Keratinocyte (primary cell): ENCODE results near the gene CARD11. TPM values are rescaled to one million over a fixed set of nuclear protein-coding genes. Genes with fewer than 3 reads are reported as not detected.

Experiments
- DNase-seq: peaks from one replicate; pipeline ENCODE4 v3.0.0-alpha.2; 2011; ENCODE audit warnings: low read depth, missing footprints, low spot score
- FAIRE-seq: peaks from 2 replicates; lab custom pipeline; 2011; peaks lifted over from hg19 to GRCh38; lab: Jason Lieb, UNC
- H2AFZ ChIP-seq: 2 replicates; pipeline ENCODE4 v1.6.0; 2012; ENCODE audit warnings: low read length, control low read depth, inconsistent platforms; ENCODE audit not compliant: control insufficient read depth
- H3K27ac ChIP-seq: 2 replicates; pipeline ENCODE4 v1.5.1; 2011; ENCODE audit warnings: low read length; ENCODE audit not compliant: control insufficient read depth, insufficient read depth
- H3K27me3 ChIP-seq: 3 replicates; pipeline ENCODE4 v1.6.0; 2011; ENCODE audit warnings: low read length; ENCODE audit not compliant: control insufficient read depth, insufficient read depth; ENCODE audit errors: extremely low read depth
- H3K36me3 ChIP-seq, 2 experiments: 2 replicates in 1 of 2; 3 replicates in 1 of 2; pipeline ENCODE4 v1.5.1; 2011; ENCODE audit warnings: low read length in 2 of 2, mild to moderate bottlenecking in 1 of 2; ENCODE audit not compliant: control insufficient read depth in 2 of 2, insufficient read depth in 2 of 2; ENCODE audit errors: extremely low read depth in 1 of 2
- H3K4me1 ChIP-seq: 3 replicates; pipeline ENCODE4 v1.5.1; 2011; ENCODE audit warnings: low read length; ENCODE audit not compliant: control insufficient read depth, insufficient read depth; ENCODE audit errors: extremely low read depth
- H3K4me2 ChIP-seq: 3 replicates; pipeline ENCODE4 v1.6.0; 2011; ENCODE audit warnings: low read depth, low read length; ENCODE audit not compliant: control insufficient read depth, insufficient read depth; ENCODE audit errors: extremely low read depth
- H3K4me3 ChIP-seq, 3 experiments: fragments of 200-600 bp in 1 of 3; sonication (generic) in 1 of 3; 2 replicates in 2 of 3; 3 replicates in 1 of 3; pipeline ENCODE4 v1.5.1; 2011 to 2016; ENCODE audit warnings: low read length in 3 of 3, mild to moderate bottlenecking in 3 of 3, control low read depth in 2 of 3, inconsistent platforms in 1 of 3, low read depth in 1 of 3, mixed read lengths in 1 of 3, mixed run types in 1 of 3, moderate library complexity in 1 of 3; ENCODE audit not compliant: control insufficient read depth in 2 of 3, insufficient read depth in 2 of 3; ENCODE audit errors: extremely low read depth in 1 of 3
- H3K79me2 ChIP-seq: 2 replicates; pipeline ENCODE4 v1.6.0; 2012; ENCODE audit warnings: low read length; ENCODE audit not compliant: control insufficient read depth, insufficient read depth
- H3K9ac ChIP-seq: 3 replicates; pipeline ENCODE4 v1.6.0; 2011; ENCODE audit warnings: low read length; ENCODE audit not compliant: control insufficient read depth, insufficient read depth; ENCODE audit errors: extremely low read depth
- H3K9me1 ChIP-seq: 3 replicates; pipeline ENCODE4 v1.6.0; 2011; ENCODE audit warnings: low read length; ENCODE audit not compliant: control insufficient read depth, insufficient read depth; ENCODE audit errors: extremely low read depth
- H3K9me3 ChIP-seq: 2 replicates; pipeline ENCODE4 v1.5.1; 2012; ENCODE audit warnings: low read depth, low read length; ENCODE audit not compliant: control insufficient read depth
- H4K20me1 ChIP-seq: 3 replicates; pipeline ENCODE4 v1.6.0; 2011; ENCODE audit warnings: low read length; ENCODE audit not compliant: control insufficient read depth, insufficient read depth; ENCODE audit errors: extremely low read depth
- CTCF ChIP-seq, 3 experiments: IDR thresholded peaks in 1 of 3; conservative IDR thresholded peaks in 1 of 3; optimal IDR thresholded peaks in 1 of 3; 2 replicates in 2 of 3; 3 replicates in 1 of 3; pipeline versions ENCODE3 to v1.5.1; 2011; ENCODE audit warnings: low read length in 3 of 3, mild to moderate bottlenecking in 3 of 3, moderate library complexity in 2 of 3, control low read depth in 1 of 3, inconsistent platforms in 1 of 3; ENCODE audit not compliant: insufficient read depth in 2 of 3; ENCODE audit errors: extremely low read depth in 1 of 3
- EZH2 ChIP-seq: IDR thresholded peaks from one replicate; pipeline ENCODE4 v1.6.1; 2012; ENCODE audit warnings: inconsistent platforms, mild to moderate bottlenecking, low read length, moderate library complexity
- dilution Hi-C: fragments of 300-500 bp; cut with MboI; formaldehyde crosslinking; loops from one replicate; pipeline ENCODE4 v1.7.0; 2020; ENCODE audit warnings: low sequenced_read_pairs; ENCODE audit not compliant: extremely low pct_ligation_motif_present
- polyA plus RNA-seq, 5 experiments: library from polyadenylated mRNA; depleted of rRNA in 3 of 5; stranded (reverse) in 3 of 5; stranded (forward) in 1 of 5; unstranded in 1 of 5; fragments of >200 nt; gene quantifications; 1 replicate in 1 of 5; 2 replicates in 3 of 5; 3 replicates in 1 of 5; pipeline versions ENCODE4 v1.2.1 to v1.2.3, GENCODE V29; 2011 to 2012; ENCODE audit warnings: missing spikeins in 2 of 5, low read depth in 1 of 5, low replicate concordance in 1 of 5

CARD11 gene
- polyA plus RNA-seq, 1 donor (not counting 4 experiments of a cell fraction or from before 2014, with no cell fraction given), result 4.3 TPM

- H3K36me3 ChIP-seq, result peaks cover 0 to 2% of the 10 kb centered on the region in 2 experiments
- dilution Hi-C loops, result no loop called here
- no peaks in the 10 kb centered on the region for H4K20me1 ChIP-seq
- no peaks in the 10 kb centered on the region for H3K9me3 ChIP-seq
- H3K4me2 ChIP-seq, result no peak overlapping the region
- H3K79me2 ChIP-seq, result no peaks in the 10 kb centered on the region
- no peak overlapping the region for H3K9ac ChIP-seq
- H3K4me1 ChIP-seq, result no peaks in the 10 kb centered on the region
- H3K4me3 ChIP-seq, result no peak overlapping the region
- H3K27me3 ChIP-seq, result no peaks in the 10 kb centered on the region
- no peak overlapping the region for H2AFZ ChIP-seq
- no peak for FAIRE-seq
- no peak for TF ChIP-seq EZH2
- no peak for TF ChIP-seq CTCF (optimal IDR thresholded peaks at IDR 0.05 in 1 of 3, IDR thresholded peaks at IDR 0.05 in 1 of 3, conservative IDR thresholded peaks at IDR 0.05 in 1 of 3; ENCODE audit: extremely low read depth in 1 of 3, insufficient read depth in 2 of 3, low read length in 3 of 3)
- no peaks in the 10 kb centered on the region for H3K9me1 ChIP-seq
- DNase-seq, result no peak
- no peak overlapping the region for H3K27ac ChIP-seq
Measured at GRCh38 chr7:2911466-2911865, 132.2 kb downstream of the CARD11 start.

GRCh38 chr7:2909471-2910039 lies 134.1 kb downstream of the CARD11 start:
- no peak overlapping the region for H3K4me3 ChIP-seq
- H3K27me3 ChIP-seq, result no peaks in the 10 kb centered on the region
- no peak for DNase-seq
- H2AFZ ChIP-seq, result no peak overlapping the region
- no peaks in the 10 kb centered on the region for H3K4me1 ChIP-seq
- dilution Hi-C loops, result no loop called here
- peaks cover 0 to 2% of the 10 kb centered on the region in 2 experiments for H3K36me3 ChIP-seq
- no peak for FAIRE-seq
- no peaks in the 10 kb centered on the region for H4K20me1 ChIP-seq
- TF ChIP-seq EZH2 (no peak), CTCF (optimal IDR thresholded peaks at IDR 0.05 in 1 of 3, IDR thresholded peaks at IDR 0.05 in 1 of 3, conservative IDR thresholded peaks at IDR 0.05 in 1 of 3; ENCODE audit: extremely low read depth in 1 of 3, insufficient read depth in 2 of 3, low read length in 3 of 3) (no peak)
- H3K9ac ChIP-seq, result no peak overlapping the region
- no peak overlapping the region for H3K27ac ChIP-seq
- no peaks in the 10 kb centered on the region for H3K9me3 ChIP-seq
- H3K9me1 ChIP-seq, result no peaks in the 10 kb centered on the region
- no peak overlapping the region for H3K4me2 ChIP-seq
- H3K79me2 ChIP-seq, result no peaks in the 10 kb centered on the region
